Measurements from ENCODE around the gene PDE4D.

PDE4D gene

GRCh38 chr5:59838989-59839388 is 54.5 kb downstream of the PDE4D start:
- DNase-seq (ENCODE audit: low read depth): no peak

DNA sequence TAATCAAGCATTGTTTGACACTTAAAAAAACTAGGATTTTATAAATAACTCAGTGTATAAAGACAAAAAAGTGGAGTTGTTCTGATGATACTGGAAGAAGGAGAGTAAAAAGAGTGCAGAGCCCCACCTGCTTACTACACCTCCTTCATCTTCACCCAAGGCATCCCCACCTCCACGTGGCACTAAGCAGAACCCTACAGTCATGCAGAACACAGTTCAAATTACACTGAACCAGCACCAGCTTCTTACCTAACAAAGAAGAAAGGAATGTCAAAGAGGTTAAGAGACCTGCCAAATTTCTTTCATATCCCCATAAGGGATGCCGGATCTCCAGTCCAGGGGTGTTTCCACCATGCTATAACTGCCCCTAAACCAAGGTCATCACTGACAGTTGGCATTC is 55.5 kb downstream of the PDE4D start:
- DNase-seq (ENCODE audit: low read depth): no peak

GRCh38 chr5:59837071-59837470 is 56.5 kb downstream of the PDE4D start:
- no peak for DNase-seq (ENCODE audit: low read depth)

DNA sequence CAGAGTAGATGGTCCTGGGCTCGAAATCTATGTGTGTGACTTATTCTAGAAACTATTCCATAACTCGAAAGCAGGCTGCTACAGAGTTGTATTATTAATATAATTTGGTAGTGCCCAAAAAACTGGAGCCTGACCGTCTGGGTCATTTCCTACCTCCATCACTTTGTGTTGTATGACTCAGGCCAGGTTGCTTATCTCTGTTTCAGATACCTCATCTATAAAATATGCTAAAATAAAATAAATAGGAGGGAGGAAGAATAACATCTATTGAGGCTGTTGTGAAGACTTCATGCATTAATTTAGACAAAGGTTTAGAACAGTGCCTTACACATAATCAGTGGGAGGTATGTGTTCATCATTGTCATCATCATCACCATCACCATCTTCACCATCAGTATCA is 57.7 kb downstream of the PDE4D start:
- no peak for DNase-seq (ENCODE audit: low read depth)

- no peak for DNase-seq (ENCODE audit: low read depth)
Observed at GRCh38 chr5:59833448-59833847, 60.1 kb downstream of the PDE4D start.

DNA sequence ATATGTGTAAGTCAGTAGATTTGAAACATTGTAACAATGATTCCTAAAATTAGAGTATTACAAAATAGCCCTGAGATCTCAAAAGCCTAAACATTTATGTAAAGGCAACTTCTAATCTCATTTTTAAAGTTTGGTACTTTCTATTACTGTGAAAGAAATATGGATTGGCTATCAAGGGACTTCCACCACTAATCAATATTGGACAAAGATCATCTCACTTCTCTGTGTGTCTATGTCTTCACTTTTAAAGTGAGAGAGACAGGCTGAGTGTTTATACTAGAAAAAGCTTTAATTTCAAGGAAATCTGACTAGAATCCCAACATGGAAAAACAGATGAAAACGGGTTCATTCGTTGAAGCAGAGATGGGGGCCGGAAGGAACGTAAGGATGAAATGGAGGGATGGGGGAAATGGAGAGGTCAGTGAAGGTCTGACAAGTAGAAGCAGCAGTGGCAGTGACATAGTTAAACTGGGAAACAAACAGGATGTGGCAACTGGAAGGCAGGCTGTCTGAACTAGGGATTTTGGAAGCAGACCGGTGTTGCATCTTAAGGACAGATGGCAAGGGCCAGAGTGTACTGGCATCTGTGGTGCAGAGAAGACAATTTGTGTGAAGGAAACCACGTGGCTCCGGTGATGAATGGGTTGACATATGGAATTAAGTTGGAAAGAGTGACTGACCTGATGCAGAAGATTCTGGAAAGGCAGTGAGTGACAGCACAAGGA is 60.8 kb downstream of the PDE4D start:
- DNase-seq (ENCODE audit: low read depth): no peak

DNA sequence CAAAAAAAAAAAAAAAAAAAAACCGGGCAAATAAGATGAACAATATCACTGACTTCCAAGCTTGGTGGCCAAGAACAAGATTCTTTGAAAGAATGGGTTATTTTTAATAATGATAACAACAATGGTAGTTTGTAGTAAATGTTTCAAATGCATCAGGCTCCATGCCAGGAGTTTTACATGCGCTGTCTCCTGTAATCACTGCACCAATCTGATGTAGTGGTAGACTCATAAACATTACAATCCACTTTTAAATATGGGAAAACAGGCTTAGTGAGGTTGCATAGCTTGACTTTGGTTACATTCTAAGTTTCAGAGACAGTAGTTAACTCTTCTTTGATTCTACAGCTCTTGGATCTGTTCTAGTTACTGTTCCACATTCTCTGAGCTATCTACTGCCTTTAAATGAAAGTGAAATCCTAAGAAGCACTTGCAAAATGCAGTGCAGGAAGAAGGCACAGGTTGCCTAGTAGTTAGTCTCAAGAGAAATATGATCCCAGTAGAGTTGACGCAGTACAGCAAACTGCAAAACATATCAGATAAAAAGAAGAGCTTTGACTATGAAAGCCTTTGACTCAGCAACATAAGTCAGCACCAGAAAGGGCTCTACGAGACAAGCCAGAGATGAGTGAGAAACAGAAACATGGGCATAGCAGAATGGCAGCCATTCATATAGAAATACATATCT is 62.1 kb downstream of the PDE4D start:
- DNase-seq (ENCODE audit: low read depth): no peak

DNA sequence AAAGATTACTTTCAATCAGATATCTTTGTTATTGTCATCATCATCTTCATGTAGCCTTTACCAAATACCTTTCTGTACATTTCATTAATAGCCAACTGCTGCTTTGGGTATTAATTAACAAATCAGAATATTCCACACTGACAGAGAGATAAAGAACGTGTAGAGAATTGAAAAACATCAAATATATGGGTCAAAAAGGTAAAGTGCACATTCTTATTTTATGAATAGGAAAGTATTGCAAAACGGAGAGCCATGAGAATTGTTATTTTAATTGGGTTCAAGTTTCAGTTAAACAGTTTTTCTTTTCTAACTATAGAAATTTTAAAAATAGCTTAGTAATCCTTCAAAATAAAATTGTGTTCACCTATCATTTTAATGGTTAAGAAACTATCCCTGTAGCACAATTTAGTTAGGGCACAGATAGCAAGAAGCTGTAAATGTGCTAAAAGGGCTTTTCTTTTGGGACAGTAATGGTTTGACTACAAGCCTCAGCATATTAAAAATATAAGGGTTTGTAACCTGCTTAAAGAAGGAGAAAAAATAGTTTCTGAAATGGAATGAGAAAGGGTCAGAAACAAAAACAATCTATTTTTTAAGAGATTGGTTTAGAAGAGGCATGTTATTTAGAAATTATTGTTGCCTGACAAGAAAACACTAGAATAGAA is 62.9 kb downstream of the PDE4D start:
- DNase-seq (ENCODE audit: low read depth): no peak

GRCh38 chr5:59829922-59830321 is 63.6 kb downstream of the PDE4D start:
- no peak for DNase-seq (ENCODE audit: low read depth)

GRCh38 chr5:59829386-59829785 is 64.1 kb downstream of the PDE4D start:
- peak; percentile 53 for DNase-seq (ENCODE audit: low read depth)

- no peak for DNase-seq (ENCODE audit: low read depth)
Observed at GRCh38 chr5:59828623-59829022, 64.9 kb downstream of the PDE4D start.

- no peak for DNase-seq (ENCODE audit: low read depth)
Observed at GRCh38 chr5:59826996-59827395, 66.5 kb downstream of the PDE4D start.

GRCh38 chr5:59823420-59823819 is 70.1 kb downstream of the PDE4D start:
- DNase-seq (ENCODE audit: low read depth): no peak

DNA sequence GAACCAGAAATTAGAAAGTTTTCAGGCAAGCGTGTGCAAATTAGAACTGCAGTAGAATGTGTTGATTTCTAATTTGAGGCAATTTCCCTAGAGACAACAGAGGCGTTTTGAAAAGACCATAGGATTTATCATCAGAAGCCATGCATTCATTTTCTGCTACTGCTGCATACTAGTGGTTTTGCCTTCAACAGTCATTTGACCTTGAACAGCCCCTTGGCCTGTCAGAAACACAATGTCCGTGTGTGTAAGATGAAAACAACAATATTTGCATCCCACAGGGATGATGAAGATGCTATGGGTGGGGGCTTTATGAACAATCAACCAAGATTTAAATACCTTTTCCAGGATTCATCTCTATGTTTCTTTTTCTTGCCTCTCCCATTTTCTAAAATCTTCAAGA is 73.7 kb downstream of the PDE4D start:
- DNase-seq (ENCODE audit: low read depth): no peak

DNA sequence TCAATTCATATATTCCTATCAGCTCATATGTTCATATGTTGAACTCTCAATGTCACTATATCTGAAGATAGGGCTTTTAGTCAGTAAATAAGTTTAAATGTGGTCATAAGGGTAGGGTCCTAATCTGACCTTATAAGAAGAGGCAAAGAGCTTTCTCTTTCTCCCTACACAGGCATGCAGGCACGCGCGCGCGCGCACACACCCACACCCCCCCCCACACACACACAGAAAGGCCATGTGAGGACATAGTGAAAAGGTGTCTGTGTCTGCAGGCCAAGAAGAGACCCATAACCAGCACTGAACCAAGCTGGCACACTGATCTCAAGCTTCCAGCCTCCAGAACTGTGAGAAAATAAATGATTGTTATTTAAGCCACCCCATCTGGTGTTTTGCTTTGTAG is 76.0 kb downstream of the PDE4D start:
- DNase-seq (ENCODE audit: low read depth): no peak

DNA sequence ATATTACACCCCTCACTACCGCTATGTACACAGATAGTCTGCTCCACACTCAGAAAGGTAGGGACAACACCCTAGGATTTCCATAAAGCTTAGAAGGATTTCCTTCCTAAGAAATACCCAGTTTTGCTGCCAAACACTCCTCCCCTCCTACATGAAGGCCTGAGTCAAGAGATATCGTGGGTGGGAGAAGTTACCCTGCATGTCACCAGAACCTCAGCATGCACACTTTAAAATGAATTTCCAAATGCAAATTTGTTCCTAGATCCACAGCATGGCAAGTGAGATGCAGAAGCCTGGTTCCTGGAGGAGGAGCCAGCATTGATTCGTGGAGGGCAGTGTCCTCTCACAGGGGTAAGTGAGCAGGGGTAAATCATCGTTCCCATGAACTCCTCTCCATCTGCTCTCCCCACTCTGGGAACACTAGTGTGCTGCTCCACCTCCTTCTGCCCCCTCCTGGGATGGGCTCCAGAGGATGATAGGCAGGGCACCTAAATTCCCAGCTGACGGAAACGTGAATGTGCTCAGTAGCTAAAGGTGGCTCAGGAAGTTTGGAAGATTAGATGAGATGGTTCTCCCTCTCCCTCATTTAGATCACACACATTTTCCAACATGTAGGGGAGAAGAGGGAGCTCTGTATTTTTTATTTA is 76.7 kb downstream of the PDE4D start:
- no peak for DNase-seq (ENCODE audit: low read depth)

- no peak for DNase-seq (ENCODE audit: low read depth)
Observed at GRCh38 chr5:59814537-59814872, 79.0 kb downstream of the PDE4D start.

DNA sequence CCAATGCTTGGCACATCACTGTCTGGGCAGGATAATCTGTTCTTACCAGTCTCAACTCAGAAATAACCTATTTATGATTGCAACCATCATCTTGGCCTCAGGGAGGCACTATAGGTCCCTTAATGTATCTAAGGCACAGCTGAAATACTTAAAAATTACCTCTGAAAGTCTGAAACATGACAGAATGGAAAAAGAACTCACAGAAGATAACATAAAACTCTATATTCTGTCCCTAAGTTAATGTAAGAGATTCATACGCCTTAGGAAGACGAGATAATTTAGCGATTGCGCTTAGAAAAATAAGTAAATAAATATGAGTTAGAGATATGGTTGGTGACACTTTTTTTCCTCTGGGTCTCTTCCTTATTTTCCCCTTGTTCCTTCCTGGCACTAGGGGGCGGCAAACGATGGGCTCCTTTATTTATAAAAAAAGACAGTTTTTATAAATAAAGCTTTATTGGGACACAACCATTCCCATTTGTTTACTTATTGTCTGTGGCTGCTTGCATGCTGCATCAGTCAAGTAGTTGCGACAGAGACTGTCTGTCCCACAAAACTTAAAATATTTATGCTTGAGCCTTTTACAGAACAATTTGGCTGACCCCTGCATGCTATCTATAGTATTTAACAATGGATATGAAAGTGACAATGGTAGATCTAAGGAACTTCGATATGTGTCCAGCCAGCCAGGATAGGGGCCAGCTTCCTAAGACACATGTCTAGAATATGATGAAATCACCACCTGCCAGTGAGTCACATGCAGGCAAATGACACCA is 79.6 kb downstream of the PDE4D start:
- DNase-seq (ENCODE audit: low read depth): no peak

- no peak for DNase-seq (ENCODE audit: low read depth)
Observed at GRCh38 chr5:59810041-59810440, 83.5 kb downstream of the PDE4D start.

GRCh38 chr5:59807806-59808205 is 85.7 kb downstream of the PDE4D start:
- DNase-seq (ENCODE audit: low read depth): no peak

DNA sequence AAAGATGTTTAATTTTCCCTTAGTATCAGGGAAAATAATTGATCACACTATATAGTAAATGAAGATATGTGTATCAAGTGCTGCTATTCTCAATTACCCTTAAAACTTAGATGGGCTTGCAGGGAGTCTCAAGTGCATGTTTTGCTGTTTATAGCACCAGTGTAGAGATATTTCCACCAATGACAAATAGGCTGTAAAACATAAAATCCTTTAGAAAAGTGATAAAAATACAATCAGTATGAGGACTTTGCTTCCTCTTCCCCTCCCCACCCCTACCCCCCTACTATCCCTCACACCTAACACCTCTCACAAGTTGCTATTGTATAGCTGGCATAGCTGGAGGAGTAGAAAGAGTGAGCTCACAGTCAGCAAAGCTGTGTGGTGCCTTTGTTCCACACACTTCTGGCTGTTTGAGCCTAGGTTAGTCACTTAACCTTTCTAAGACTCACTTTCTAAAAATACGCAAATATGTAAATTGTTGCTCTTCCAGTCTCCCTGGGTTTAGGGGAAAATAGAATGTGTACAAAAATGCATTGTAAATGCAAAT is 93.1 kb downstream of the PDE4D start:
- no peak for DNase-seq (ENCODE audit: low read depth)

Measured in GM04504 (cell line).